ENCODE data around the gene UGT2B15.

UGT2B15 gene

DNA sequence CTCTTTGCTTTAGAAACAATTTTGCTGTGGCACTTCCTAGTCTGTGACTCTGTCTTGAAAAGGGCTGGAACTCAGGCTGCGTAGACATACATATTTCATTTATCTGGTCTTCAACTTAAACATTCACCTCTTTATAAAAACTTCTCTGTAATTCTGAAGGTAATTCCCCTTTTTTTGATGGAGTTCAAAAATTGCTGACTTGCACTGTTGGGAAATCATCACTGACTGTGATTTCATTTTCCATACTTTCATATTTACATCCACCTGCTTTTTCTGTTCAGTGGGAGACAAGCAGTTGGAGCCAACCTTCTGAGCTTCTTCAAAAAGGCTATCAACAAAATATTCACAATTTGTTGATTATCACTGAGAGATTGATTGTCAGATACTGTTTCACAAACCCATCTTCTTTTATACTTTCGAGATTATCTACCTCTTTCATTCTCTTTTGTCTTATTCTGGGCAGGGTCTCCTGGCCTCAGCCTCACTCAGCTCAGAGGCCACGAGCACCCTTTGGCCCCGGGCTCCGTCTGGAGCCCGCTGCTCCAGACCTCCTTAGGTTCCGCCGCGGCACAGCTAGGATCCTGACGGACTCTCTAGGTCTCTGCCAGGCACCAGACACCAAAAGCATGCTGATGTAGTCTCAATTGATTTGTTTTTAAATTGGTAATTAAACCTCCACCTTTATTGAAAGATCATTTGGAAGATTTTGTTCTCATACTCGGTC, 54.6 kb downstream of the UGT2B15 start:
- H3K36me3 ChIP-seq (ENCODE audit: control insufficient read depth, insufficient read depth, low read length) = no peaks in the 10 kb centered on the region
- TF ChIP-seq, protein P1, sequence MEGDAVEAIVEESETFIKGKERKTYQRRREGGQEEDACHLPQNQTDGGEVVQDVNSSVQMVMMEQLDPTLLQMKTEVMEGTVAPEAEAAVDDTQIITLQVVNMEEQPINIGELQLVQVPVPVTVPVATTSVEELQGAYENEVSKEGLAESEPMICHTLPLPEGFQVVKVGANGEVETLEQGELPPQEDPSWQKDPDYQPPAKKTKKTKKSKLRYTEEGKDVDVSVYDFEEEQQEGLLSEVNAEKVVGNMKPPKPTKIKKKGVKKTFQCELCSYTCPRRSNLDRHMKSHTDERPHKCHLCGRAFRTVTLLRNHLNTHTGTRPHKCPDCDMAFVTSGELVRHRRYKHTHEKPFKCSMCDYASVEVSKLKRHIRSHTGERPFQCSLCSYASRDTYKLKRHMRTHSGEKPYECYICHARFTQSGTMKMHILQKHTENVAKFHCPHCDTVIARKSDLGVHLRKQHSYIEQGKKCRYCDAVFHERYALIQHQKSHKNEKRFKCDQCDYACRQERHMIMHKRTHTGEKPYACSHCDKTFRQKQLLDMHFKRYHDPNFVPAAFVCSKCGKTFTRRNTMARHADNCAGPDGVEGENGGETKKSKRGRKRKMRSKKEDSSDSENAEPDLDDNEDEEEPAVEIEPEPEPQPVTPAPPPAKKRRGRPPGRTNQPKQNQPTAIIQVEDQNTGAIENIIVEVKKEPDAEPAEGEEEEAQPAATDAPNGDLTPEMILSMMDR (IDR thresholded peaks at IDR 0.05; ENCODE audit: insufficient read depth, low read length, poor library complexity, severe bottlenecking) = no peak
- no peak for DNase-seq (ENCODE audit: extremely low read depth, insufficient read length)
- no peak overlapping the region for H3K4me3 ChIP-seq (replicated peaks; ENCODE audit: low read depth, low read length)
- H3K27me3 ChIP-seq (replicated peaks; ENCODE audit: control insufficient read depth, insufficient read depth, low read length) = no peaks in the 10 kb centered on the region

DNA sequence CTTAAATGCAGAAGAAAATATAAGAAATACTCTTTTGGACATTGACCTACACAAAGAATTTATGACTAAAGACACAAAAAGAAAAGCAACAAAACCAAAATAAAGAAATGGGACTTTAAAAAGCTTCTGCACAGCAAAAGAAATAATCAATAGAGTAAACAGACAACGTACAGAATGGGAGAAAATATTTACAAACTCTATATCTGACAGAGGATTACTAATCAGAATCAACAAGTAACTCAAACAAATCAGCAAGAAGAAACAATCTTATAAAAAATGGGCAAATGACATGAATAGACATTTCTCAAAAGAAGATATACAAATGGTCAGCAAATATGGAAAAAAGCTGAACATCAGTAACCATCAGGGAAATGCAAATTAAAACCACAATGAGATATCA, 56.7 kb downstream of the UGT2B15 start:
- TF ChIP-seq, protein P1 (IDR thresholded peaks at IDR 0.05; ENCODE audit: insufficient read depth, low read length, poor library complexity, severe bottlenecking) = no peak
- H3K4me3 ChIP-seq (replicated peaks; ENCODE audit: low read depth, low read length) = no peak overlapping the region

DNA sequence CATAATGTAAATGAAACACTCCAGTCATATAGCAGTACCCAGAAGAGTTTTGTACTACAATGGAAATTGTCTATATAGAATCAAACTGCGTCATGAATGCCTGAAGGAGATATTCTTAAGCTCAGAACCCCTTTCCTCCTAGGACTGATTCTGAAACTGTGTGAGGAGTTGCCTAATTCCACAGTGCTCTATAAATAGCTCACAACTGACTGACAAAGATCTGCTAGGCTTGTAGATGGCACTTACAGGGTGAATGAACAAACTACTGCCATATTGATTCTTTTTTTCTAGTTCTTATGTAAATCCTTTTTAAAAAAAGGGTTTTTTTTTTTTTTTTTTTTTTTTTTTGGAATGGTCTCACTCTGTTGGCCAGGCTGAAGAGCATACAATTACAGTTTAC, 64.2 kb downstream of the UGT2B15 start:
- no peak overlapping the region for H3K4me3 ChIP-seq (replicated peaks; ENCODE audit: low read depth, low read length)
- no peaks in the 10 kb centered on the region for H3K36me3 ChIP-seq (ENCODE audit: control insufficient read depth, insufficient read depth, low read length)
- TF ChIP-seq, protein P1 (IDR thresholded peaks at IDR 0.05; ENCODE audit: insufficient read depth, low read length, poor library complexity, severe bottlenecking) = no peak
- H3K27me3 ChIP-seq (replicated peaks; ENCODE audit: control insufficient read depth, insufficient read depth, low read length) = no peaks in the 10 kb centered on the region
- no peak for DNase-seq (ENCODE audit: extremely low read depth, insufficient read length)

More for the DNA sequence above, 56.7 kb downstream of the UGT2B15 start:
- DNase-seq (ENCODE audit: extremely low read depth, insufficient read length) = no peak
- Histone ChIP-seq H3K27me3 (replicated peaks; ENCODE audit: control insufficient read depth, insufficient read depth, low read length) (no peaks in the 10 kb centered on the region), H3K36me3 (ENCODE audit: control insufficient read depth, insufficient read depth, low read length) (no peaks in the 10 kb centered on the region)

DNA sequence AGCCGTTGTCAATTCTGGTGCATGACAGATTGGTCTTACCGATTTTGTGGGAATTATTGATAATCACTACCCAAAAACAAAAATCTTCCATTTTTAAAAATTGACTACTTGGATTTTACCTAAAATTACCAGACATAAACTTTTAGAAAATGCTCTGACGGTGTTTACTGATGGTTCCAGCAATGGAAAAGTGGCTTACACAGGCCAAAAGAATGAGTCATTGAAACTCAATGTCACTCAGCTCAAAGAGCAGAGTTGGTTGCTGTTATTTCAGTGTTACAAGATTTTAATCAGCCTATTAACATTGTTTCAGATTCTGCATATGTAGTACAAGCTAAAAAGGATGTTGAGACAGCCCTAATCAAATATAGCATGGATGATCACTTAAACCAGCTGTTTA, 71.3 kb downstream of the UGT2B15 start:
- Histone ChIP-seq H3K36me3 (ENCODE audit: control insufficient read depth, insufficient read depth, low read length) (no peaks in the 10 kb centered on the region), H3K27me3 (replicated peaks; ENCODE audit: control insufficient read depth, insufficient read depth, low read length) (no peaks in the 10 kb centered on the region), H3K4me3 (replicated peaks; ENCODE audit: low read depth, low read length) (no peak overlapping the region)
- DNase-seq (ENCODE audit: extremely low read depth, insufficient read length) = no peak
- TF ChIP-seq, protein P1 (IDR thresholded peaks at IDR 0.05; ENCODE audit: insufficient read depth, low read length, poor library complexity, severe bottlenecking) = no peak

DNA sequence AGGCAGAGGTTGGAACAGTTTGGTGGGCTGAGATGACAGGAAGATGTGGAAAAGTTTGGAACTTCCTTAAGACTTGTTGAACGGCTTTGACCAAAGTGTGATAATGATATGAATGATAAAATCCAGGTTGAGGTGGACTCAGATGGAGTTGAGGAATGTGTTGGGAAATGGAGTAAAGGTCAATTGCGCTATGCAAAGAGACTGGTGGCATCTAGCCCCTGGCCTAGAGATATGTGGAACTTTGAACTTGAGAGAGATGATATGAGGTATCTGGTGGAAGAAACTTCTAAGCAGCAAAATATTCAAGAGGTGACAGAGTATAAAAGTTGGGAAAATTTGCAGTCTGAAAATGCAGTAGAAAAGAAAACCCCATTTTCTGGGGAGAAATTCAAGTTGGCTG, 73.0 kb downstream of the UGT2B15 start:
- Histone ChIP-seq H3K36me3 (ENCODE audit: control insufficient read depth, insufficient read depth, low read length) (no peaks in the 10 kb centered on the region), H3K27me3 (replicated peaks; ENCODE audit: control insufficient read depth, insufficient read depth, low read length) (no peaks in the 10 kb centered on the region), H3K4me3 (replicated peaks; ENCODE audit: low read depth, low read length) (no peak overlapping the region)
- TF ChIP-seq, protein P1 (IDR thresholded peaks at IDR 0.05; ENCODE audit: insufficient read depth, low read length, poor library complexity, severe bottlenecking) = no peak
- DNase-seq (ENCODE audit: extremely low read depth, insufficient read length) = no peak

All from GM06990 (cell line).